Activated CD4-positive, alpha-beta memory T cell treated with anti-CD3 and anti-CD28 coated beads, Interleukin-2, amount 10 ng/mL, durations not matched to agents 7 days and 5 days (primary cell): Measurements from ENCODE around the gene AP3B1. TPM values are rescaled to one million over a fixed set of nuclear protein-coding genes. Genes with fewer than 3 reads are reported as not detected.

Source experiments
- CTCF ChIA-PET: fragments of 350-600 bp; sonication (Branson Sonifier 250); formaldehyde crosslinking; loops from one replicate; lab custom pipeline; 2021; ENCODE audit warnings: antibody characterized with exemption, inconsistent platforms; lab: Charles Lee
- POLR2A ChIA-PET: fragments of 350-600 bp; sonication (Branson Sonifier 250); formaldehyde crosslinking; loops from one replicate; lab custom pipeline; 2021; ENCODE audit warnings: antibody characterized with exemption; lab: Charles Lee
- DNase-seq: peaks from one replicate; pipeline ENCODE4 v3.0.0-alpha.2; 2020
- H3K27ac Mint-ChIP-seq: one replicate; pipeline ENCODE4 v1.8.0; 2021; ENCODE audit warnings: mild to moderate bottlenecking, mixed read lengths
- H3K27me3 Mint-ChIP-seq: one replicate; pipeline ENCODE4 v1.8.0; 2021; ENCODE audit warnings: mixed read lengths
- H3K36me3 Mint-ChIP-seq: one replicate; pipeline ENCODE4 v1.8.0; 2021; ENCODE audit warnings: low read depth, mixed read lengths
- H3K4me1 Mint-ChIP-seq: one replicate; pipeline ENCODE4 v1.8.0; 2021; ENCODE audit warnings: mixed read lengths
- H3K4me3 Mint-ChIP-seq: one replicate; pipeline ENCODE4 v1.8.0; 2021; ENCODE audit warnings: mild to moderate bottlenecking, mixed read lengths
- H3K9me3 Mint-ChIP-seq: one replicate; pipeline ENCODE4 v1.8.0; 2021; ENCODE audit warnings: mixed read lengths
- total RNA-seq, 2 experiments: library from RNA; stranded (reverse); gene quantifications; one replicate each; pipeline ENCODE4 v1.2.3, GENCODE V29; 2021

The AP3B1 gene, protein sequence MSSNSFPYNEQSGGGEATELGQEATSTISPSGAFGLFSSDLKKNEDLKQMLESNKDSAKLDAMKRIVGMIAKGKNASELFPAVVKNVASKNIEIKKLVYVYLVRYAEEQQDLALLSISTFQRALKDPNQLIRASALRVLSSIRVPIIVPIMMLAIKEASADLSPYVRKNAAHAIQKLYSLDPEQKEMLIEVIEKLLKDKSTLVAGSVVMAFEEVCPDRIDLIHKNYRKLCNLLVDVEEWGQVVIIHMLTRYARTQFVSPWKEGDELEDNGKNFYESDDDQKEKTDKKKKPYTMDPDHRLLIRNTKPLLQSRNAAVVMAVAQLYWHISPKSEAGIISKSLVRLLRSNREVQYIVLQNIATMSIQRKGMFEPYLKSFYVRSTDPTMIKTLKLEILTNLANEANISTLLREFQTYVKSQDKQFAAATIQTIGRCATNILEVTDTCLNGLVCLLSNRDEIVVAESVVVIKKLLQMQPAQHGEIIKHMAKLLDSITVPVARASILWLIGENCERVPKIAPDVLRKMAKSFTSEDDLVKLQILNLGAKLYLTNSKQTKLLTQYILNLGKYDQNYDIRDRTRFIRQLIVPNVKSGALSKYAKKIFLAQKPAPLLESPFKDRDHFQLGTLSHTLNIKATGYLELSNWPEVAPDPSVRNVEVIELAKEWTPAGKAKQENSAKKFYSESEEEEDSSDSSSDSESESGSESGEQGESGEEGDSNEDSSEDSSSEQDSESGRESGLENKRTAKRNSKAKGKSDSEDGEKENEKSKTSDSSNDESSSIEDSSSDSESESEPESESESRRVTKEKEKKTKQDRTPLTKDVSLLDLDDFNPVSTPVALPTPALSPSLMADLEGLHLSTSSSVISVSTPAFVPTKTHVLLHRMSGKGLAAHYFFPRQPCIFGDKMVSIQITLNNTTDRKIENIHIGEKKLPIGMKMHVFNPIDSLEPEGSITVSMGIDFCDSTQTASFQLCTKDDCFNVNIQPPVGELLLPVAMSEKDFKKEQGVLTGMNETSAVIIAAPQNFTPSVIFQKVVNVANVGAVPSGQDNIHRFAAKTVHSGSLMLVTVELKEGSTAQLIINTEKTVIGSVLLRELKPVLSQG
- 10 to 100 TPM; 40.3 to 42.7 TPM for total RNA-seq

DNA sequence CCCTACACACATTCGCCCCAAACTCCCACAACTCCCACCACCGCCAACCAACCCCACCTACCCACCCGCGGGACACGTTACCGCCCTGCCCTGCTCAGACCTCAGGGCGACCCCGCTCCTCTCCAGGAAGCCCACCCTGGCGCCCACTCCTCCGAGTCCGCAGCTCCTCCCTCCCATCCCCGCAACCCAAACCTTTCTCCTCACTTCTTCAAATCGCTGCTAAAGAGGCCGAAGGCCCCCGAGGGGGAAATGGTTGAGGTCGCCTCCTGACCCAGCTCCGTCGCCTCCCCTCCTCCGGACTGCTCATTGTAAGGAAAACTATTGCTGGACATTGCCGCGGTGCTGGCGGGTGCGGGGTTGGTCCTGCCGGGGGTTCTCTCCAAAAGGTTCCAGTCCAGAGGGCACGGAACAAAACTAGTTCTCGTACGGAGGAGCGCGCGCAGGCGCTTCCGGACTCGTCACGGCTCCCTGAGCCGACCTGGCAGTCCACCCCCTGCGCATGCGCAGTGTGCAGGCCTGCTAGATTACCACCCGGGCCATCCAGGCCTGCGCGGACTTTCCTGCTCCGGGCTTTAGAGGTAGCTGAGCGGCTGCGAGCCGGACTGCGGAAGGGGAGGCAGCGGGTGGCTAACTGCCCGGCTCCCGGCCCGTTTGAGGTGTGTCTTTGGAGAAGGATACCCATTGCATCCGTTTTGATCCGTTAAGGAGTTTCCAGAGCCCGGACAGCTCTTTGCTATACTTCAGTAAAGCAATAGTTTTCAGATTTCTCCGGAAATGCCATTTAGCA lies at the start of gene AP3B1:
TSS of gene AP3B1 (minus strand) at position 451 of the 787 bp plus-strand sequence. CDS start at position 332, 119 bp downstream.
- Mint-ChIP-seq H3K27me3 (peaks cover 3% of the 10 kb centered on the region), H3K9me3 (no peaks in the 10 kb centered on the region), H3K36me3 (peaks cover 32% of the 10 kb centered on the region), H3K4me3 (peak within 1 kb of the TSS; percentile 94), H3K27ac (peak within 1 kb of the TSS; percentile 96), H3K4me1 (peaks cover 38% of the 10 kb centered on the region)
- CTCF ChIA-PET, result interaction anchor here (1.0 to 6.0 kb wide), 9 partner anchors 8 to 66 kb away, joined by 3 to 68 read pairs (median 4); partner anchors contain the start of gene SCAMP1
- DNase-seq, result peak; percentile 98
- POLR2A ChIA-PET, result interaction anchor here (0.6 to 7.6 kb wide), 22 partner anchors 10 to 1318 kb away, joined by 3 to 170 read pairs (median 3); partner anchors contain the start of genes AGGF1, SCAMP1, TENT2 and WDR41

DNA sequence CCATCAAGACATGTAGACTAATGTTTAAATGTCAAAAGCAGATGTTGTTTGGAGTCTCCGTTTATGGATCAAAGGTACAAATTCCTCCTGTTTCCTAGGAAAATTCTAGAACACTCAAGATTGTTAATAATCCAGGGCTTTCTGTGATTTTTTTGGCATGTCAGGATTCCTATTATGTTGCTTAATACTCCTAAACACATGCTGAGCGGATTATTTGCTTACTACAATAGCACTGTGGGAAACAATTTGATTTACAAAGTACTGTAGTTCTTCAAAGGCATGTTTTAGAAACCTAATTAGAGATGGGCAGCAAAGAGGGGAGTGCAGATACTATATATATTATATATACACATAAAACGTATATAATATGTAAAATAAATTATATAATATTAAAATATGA lies 46.9 kb upstream of the AP3B1 start:
- Mint-ChIP-seq H3K9me3 (peaks cover 8% of the 10 kb centered on the region), H3K4me1 (no peaks in the 10 kb centered on the region), H3K27me3 (peaks cover 8% of the 10 kb centered on the region), H3K27ac (no peak overlapping the region), H3K36me3 (peaks cover 4% of the 10 kb centered on the region), H3K4me3 (no peak overlapping the region)
- POLR2A ChIA-PET, result no interaction called here
- no peak for DNase-seq
- CTCF ChIA-PET, result no interaction called here

DNA sequence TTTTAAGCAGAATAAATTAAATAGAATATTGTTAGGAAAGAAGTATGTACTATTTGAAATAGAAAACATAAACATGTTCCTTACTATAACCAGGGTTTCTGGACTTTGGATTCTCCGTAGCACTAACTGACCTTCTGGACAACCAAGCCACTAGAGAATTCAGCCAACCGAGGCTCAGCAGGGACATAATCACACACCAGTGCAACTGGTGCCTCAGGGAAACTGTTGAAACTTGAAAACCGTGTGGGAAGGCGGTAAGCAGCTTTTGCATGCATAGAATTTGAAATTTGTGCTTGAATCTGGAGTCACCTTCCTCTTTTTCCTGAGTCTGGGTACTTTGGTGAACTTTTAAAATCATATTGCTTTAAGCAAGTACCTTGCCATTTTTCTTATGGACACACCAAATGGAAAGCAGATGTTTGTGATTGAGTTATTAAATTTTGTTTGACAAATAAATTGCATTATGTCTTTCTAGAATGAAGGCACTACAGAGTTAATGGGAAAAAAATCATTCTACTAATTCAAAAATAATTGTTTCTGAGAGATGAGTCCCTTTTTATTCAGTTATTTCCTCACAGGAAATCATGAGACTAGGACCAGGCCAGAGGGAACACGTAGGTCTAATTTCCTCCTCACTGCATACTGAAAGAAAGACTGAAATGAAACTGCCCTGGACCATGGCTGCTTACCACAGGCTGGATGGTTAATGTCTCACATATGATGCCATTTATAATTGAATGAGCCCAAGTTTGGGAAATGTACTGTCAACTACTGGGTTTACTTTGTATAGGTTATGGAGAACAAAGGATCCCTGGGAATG lies 45.3 kb upstream of the AP3B1 start:
- CTCF ChIA-PET, result no interaction called here
- Mint-ChIP-seq H3K36me3 (peaks cover 4% of the 10 kb centered on the region), H3K27me3 (peaks cover 8% of the 10 kb centered on the region), H3K9me3 (peaks cover 8% of the 10 kb centered on the region), H3K4me1 (no peaks in the 10 kb centered on the region), H3K27ac (no peak overlapping the region), H3K4me3 (no peak overlapping the region)
- POLR2A ChIA-PET, result no interaction called here
- no peak for DNase-seq

DNA sequence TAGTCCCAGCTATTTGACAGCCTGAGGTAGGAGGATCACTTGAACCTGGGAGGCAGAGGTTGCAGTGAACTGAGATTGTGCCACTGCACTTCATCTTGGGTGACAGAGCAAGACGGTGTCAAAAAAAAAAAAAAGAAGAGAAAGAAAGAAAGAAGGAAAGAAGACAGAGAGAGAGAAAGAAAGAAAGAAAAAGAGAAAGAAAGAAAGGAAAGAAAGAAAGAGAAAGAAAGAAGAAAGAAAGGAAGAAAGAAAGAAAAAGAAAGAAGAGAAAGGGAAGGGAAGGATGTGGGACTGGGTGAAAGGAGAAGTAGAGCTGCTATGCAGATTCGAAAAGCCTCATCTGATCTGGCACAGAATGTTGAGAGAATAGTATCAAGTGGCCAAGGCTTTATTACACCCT lies 42.2 kb upstream of the AP3B1 start:
- peaks cover 14% of the 10 kb centered on the region for H3K27me3 Mint-ChIP-seq
- H3K4me3 Mint-ChIP-seq, result no peak overlapping the region
- POLR2A ChIA-PET, result no interaction called here
- H3K36me3 Mint-ChIP-seq, result peaks cover 4% of the 10 kb centered on the region
- no peak overlapping the region for H3K27ac Mint-ChIP-seq
- CTCF ChIA-PET, result interaction anchor here (0.8 kb wide), 1 partner anchor 289 kb away, joined by 4 read pairs; no protein-coding TSS in a partner anchor
- no peak for DNase-seq
- no peaks in the 10 kb centered on the region for H3K4me1 Mint-ChIP-seq
- peaks cover 8% of the 10 kb centered on the region for H3K9me3 Mint-ChIP-seq

DNA sequence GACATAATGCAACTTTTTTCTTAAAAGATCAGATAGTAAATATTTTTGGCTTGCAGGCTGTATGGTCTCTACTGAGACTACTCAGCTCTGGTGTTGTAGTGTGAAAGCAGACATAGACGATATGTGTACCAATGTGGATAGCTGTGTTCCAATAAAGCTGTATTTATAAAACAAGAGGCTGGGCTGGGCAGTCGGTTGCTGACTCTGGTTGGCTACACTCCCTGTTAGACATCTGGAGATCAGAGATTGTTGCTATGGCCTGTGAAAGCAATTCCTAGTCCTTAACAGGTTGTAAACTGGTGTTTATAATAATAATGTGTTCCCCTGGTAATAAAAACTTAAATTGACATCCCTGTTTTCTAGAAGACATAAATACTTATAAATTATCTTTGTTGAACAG lies 41.5 kb upstream of the AP3B1 start:
- peaks cover 19% of the 10 kb centered on the region for H3K27me3 Mint-ChIP-seq
- H3K36me3 Mint-ChIP-seq, result peaks cover 4% of the 10 kb centered on the region
- peaks cover 8% of the 10 kb centered on the region for H3K9me3 Mint-ChIP-seq
- DNase-seq, result no peak
- ChIA-PET POLR2A (no interaction called here), CTCF (interaction anchor here (0.8 kb wide), 1 partner anchor 288 kb away, joined by 4 read pairs; no protein-coding TSS in a partner anchor)
- no peak overlapping the region for H3K27ac Mint-ChIP-seq
- H3K4me3 Mint-ChIP-seq, result no peak overlapping the region
- H3K4me1 Mint-ChIP-seq, result no peaks in the 10 kb centered on the region

DNA sequence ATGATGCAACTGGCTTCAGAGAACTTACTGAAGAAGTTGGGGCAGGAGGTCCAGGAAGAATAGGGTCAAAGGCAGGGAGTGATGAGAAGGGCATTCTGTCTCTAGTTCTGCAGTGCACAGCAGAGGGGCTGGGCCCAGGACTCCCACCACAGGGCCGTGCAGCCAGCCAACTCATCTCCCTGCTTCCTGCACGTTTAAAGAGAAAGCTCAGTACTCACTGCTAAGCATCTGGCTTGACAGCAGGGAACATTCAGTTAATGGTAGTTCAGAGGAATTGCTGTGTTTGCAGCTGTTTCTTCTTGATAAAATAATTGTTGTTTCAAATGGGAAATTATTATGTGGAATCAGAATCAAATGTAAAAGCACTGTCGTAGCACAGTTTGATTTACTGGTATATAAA lies 40.3 kb upstream of the AP3B1 start:
- H3K36me3 Mint-ChIP-seq, result peaks cover 4% of the 10 kb centered on the region
- no peaks in the 10 kb centered on the region for H3K4me1 Mint-ChIP-seq
- no peak overlapping the region for H3K27ac Mint-ChIP-seq
- H3K4me3 Mint-ChIP-seq, result no peak overlapping the region
- POLR2A ChIA-PET, result no interaction called here
- H3K9me3 Mint-ChIP-seq, result peaks cover 8% of the 10 kb centered on the region
- H3K27me3 Mint-ChIP-seq, result peaks cover 16% of the 10 kb centered on the region
- DNase-seq, result no peak
- CTCF ChIA-PET, result no interaction called here

DNA sequence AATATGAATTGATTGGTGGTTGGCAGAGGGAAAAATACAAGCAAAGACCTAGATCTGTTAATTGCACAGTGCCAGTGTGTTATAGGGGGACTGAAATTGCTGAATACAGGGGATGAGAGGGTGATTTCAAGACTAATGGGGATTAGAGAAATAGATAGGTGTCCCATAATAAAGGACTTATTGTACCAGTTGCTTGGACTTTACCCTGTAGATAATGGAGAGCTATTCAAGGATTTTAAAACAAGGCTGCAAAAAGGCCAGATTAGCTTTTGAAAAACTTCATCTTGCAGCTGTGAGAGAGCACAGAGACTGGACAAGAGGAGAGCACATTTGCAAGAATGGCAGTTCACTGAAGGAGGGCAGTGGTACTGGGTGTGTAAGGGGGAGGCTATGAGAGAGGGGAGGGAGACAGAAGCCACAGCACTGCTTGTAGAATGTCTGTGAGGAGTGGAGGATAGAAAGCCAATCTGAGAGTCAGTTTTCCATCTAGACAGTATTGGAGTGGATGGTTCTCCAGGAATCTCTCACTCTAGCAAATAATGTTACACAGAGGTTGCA lies 37.1 kb upstream of the AP3B1 start:
- Mint-ChIP-seq H3K36me3 (peaks cover under 1% of the 10 kb centered on the region), H3K27me3 (peaks cover 21% of the 10 kb centered on the region), H3K27ac (no peak overlapping the region), H3K4me1 (peaks cover 2% of the 10 kb centered on the region), H3K9me3 (no peaks in the 10 kb centered on the region), H3K4me3 (no peak overlapping the region)
- no peak for DNase-seq
- CTCF ChIA-PET, result no interaction called here
- POLR2A ChIA-PET, result no interaction called here

DNA sequence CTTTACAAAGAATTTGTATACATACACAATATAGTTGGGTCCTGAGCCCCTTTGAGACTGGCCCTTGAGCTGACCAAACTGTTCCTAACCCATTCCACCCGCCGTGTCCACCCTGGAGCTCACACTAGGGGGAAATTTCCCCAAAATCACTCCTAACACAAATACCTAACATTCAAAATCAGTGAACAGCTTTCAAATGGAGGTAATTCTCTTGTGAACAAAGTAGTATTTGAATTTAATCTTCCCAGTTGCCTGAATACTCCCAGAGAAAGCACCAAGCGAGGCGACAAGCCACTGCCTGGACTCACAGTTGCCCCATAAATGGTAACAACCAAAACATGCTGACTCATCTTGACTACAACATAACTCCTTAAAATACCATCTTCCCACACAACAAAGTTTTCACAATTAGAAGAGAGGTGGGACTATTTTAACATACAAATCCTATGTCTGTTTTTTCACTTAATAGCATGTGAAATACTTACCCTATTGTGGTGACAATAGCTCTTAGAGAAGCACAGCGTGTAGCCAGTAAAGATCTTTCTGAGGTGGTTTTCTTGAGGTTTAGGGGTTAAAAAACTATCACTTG lies 34.2 kb upstream of the AP3B1 start:
- POLR2A ChIA-PET, result no interaction called here
- CTCF ChIA-PET, result interaction anchor here (1.0 kb wide), 1 partner anchor 8 kb away, joined by 3 read pairs; no protein-coding TSS in a partner anchor
- Mint-ChIP-seq H3K4me1 (peaks cover 2% of the 10 kb centered on the region), H3K36me3 (no peaks in the 10 kb centered on the region), H3K27me3 (peaks cover 24% of the 10 kb centered on the region), H3K4me3 (no peak overlapping the region), H3K27ac (no peak overlapping the region), H3K9me3 (no peaks in the 10 kb centered on the region)
- no peak for DNase-seq

DNA sequence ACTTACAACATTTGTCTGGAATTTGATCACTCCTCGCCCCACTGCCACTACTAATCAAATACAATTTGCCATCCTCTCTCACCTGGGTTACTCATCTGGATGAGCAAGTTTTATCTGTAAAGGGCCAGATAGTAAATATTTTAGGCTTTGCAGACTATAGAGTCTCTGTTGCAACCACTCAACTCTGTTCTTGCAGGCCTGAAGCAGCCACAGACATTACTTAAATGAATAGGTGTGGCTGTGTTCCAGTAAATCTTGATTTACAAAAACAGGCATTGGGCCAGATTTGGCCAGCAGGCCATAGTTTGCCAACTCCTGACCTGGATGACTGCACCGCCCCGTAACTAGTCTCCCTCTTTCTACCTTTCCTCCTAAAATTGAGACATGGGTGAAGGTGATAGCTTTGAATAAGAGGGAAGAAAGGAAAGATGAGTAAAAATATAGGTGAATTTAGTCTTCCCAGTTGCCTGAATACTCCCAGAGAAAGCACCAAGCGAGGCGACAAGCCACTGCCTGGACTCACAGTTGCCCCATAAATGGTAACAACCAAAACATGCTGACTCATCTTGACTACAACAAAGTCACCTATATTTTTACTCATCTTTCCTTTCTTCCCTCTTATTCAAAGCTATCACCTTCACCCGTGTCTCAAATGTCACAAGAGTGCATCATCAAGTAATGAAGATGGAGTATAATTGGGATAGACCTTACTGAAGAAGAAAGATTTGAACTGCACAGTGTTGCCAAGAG lies 33.4 kb upstream of the AP3B1 start:
- Mint-ChIP-seq H3K27ac (no peak overlapping the region), H3K4me1 (peaks cover 2% of the 10 kb centered on the region), H3K36me3 (no peaks in the 10 kb centered on the region), H3K4me3 (no peak overlapping the region), H3K9me3 (no peaks in the 10 kb centered on the region), H3K27me3 (peaks cover 24% of the 10 kb centered on the region)
- POLR2A ChIA-PET, result no interaction called here
- no peak for DNase-seq
- CTCF ChIA-PET, result no interaction called here

DNA sequence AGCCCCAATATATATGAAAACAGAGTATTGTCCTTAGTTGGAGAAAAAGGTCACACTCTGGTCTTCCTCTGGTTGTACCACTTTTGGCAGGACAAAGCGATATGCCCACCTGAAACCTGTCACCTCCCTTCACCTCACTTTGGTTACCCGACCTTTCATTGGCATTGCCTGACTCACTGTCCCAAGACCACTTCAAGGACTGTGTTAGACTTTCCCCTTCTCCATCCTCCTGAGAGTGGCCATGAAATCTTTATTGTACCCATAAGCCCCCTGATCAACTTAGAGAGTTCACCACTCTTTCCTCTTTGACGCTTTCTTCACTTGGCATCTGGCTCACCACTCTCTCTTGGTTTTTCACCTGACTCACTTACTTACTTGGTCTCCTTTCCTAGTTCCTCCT lies 32.4 kb upstream of the AP3B1 start:
- Mint-ChIP-seq H3K36me3 (no peaks in the 10 kb centered on the region), H3K27ac (no peak overlapping the region), H3K9me3 (no peaks in the 10 kb centered on the region), H3K27me3 (peaks cover 24% of the 10 kb centered on the region), H3K4me1 (peaks cover 2% of the 10 kb centered on the region), H3K4me3 (no peak overlapping the region)
- POLR2A ChIA-PET, result no interaction called here
- CTCF ChIA-PET, result no interaction called here
- no peak for DNase-seq

DNA sequence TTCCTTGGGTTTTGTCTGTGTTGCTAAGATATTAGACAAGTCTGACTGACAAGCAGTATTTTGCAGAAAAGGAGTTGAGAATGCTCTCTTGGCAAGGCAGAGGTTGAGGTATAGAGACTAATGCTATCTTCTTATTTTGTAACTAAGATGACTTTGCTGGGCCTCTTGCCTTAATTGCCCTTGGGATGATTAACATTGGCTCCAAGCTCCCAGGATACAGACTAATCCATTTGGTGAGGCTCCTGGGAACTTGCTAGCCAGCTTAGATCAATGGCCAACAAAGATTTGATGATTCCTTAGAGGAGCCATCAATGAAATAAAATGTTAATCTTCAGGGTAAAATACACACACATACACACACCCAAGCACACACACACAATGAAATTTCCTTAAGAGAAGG lies 28.7 kb upstream of the AP3B1 start:
- Mint-ChIP-seq H3K9me3 (no peaks in the 10 kb centered on the region), H3K36me3 (no peaks in the 10 kb centered on the region), H3K27me3 (peaks cover 21% of the 10 kb centered on the region), H3K27ac (no peak overlapping the region), H3K4me3 (no peak overlapping the region), H3K4me1 (no peaks in the 10 kb centered on the region)
- ChIA-PET CTCF (no interaction called here), POLR2A (no interaction called here)
- no peak for DNase-seq
